Activated effector memory CD4-positive, alpha-beta T cell treated with Interleukin-2 at 50 U/mL for 16 hours (primary cell): ENCODE measurements around the gene PCDHB14.
"Not testable (repeated sequence)": the region's sequence is repeated elsewhere in the genome, so short reads cannot be mapped to it uniquely, and the experiment has no call there.

Experiments used
- DNase-seq: peaks from one replicate; pipeline ENCODE4 v3.0.0-alpha.2; 2020

Gene PCDHB14

GRCh38 chr5:141210849-141211248 lies 12.3 kb upstream of the PCDHB14 start:
- DNase-seq: not testable (repeated sequence)

GRCh38 chr5:141213656-141214339 lies 9.3 kb upstream of the PCDHB14 start, which contains the start of gene PCDHB13:
TSS of gene PCDHB13 (plus strand) at chr5:141213919. CDS start at chr5:141214124, 205 bp downstream.
- DNase-seq: not testable (repeated sequence)

GRCh38 chr5:141214583-141214982 lies 8.6 kb upstream of the PCDHB14 start:
- not testable (repeated sequence) for DNase-seq

GRCh38 chr5:141215504-141215903 lies 7.6 kb upstream of the PCDHB14 start:
- not testable (repeated sequence) for DNase-seq

GRCh38 chr5:141216035-141216434 lies 7.1 kb upstream of the PCDHB14 start:
- not testable (repeated sequence) for DNase-seq

GRCh38 chr5:141224844-141225243 lies 1.7 kb downstream of the PCDHB14 start:
- not testable (repeated sequence) for DNase-seq

GRCh38 chr5:141225421-141225820 lies 2.3 kb downstream of the PCDHB14 start:
- DNase-seq: not testable (repeated sequence)

GRCh38 chr5:141234109-141234667 lies 11.0 kb downstream of the PCDHB14 start:
- no peak for DNase-seq

- not testable (repeated sequence) for DNase-seq
Measured at GRCh38 chr5:141235922-141236321, 12.8 kb downstream of the PCDHB14 start.

GRCh38 chr5:141236516-141237313 lies 13.6 kb downstream of the PCDHB14 start:
- DNase-seq: no peak

GRCh38 chr5:141241496-141241895 lies 18.4 kb downstream of the PCDHB14 start:
- no peak for DNase-seq

GRCh38 chr5:141245250-141245717 lies 22.1 kb downstream of the PCDHB14 start, which contains the start of gene PCDHB15:
TSS of gene PCDHB15 (plus strand) at chr5:141245395. CDS start at chr5:141245579, 184 bp downstream.
- no peak for DNase-seq

- not testable (repeated sequence) for DNase-seq
Measured at GRCh38 chr5:141246971-141247370, 23.8 kb downstream of the PCDHB14 start.

GRCh38 chr5:141247434-141247833 lies 24.3 kb downstream of the PCDHB14 start:
- DNase-seq: not testable (repeated sequence)

GRCh38 chr5:141250576-141250975 lies 27.4 kb downstream of the PCDHB14 start:
- DNase-seq: no peak

- DNase-seq: no peak
Measured at GRCh38 chr5:141258464-141258863, 35.3 kb downstream of the PCDHB14 start.

GRCh38 chr5:141258948-141259347 lies 35.8 kb downstream of the PCDHB14 start:
- DNase-seq: no peak

- no peak for DNase-seq
Measured at GRCh38 chr5:141260458-141261237, 37.5 kb downstream of the PCDHB14 start.

GRCh38 chr5:141261238-141261546 lies 38.0 kb downstream of the PCDHB14 start:
- DNase-seq: no peak

GRCh38 chr5:141269195-141269594 lies 46.1 kb downstream of the PCDHB14 start:
- no peak for DNase-seq

GRCh38 chr5:141272906-141273305 lies 49.8 kb downstream of the PCDHB14 start:
- no peak for DNase-seq
